ENCODE data around the gene DLK1. TPM values are rescaled to one million over a fixed set of nuclear protein-coding genes. Genes with fewer than 3 reads are reported as not detected.

The DLK1 gene
- total RNA-seq, 1 experiment from 2014 or later, result 0.69 TPM

- ATAC-seq, result no peak
- H3K9me3 ChIP-seq (ENCODE audit: control insufficient read depth, insufficient read depth, low read depth, low read length), result no peaks in the 10 kb centered on the region
- H3K4me3 ChIP-seq (ENCODE audit: low read depth in 2 of 2, low read length in 2 of 2), result no peak overlapping the region
- CTCF ChIA-PET, result no interaction called here
- no peaks in the 10 kb centered on the region for H3K4me1 ChIP-seq (ENCODE audit: control insufficient read depth, insufficient read depth, low read length)
- TF ChIP-seq TCF7L2 (IDR thresholded peaks at IDR 0.05; ENCODE audit: low read depth, low read length) (no peak), SIN3A (IDR thresholded peaks at IDR 0.05; ENCODE audit: borderline replicate concordance, insufficient read depth, low read depth, low read length) (no peak), POLR2AphosphoS5 (IDR thresholded peaks at IDR 0.05; ENCODE audit: low read depth, low read length) (no peak)
- TF ChIP-seq, protein P1, sequence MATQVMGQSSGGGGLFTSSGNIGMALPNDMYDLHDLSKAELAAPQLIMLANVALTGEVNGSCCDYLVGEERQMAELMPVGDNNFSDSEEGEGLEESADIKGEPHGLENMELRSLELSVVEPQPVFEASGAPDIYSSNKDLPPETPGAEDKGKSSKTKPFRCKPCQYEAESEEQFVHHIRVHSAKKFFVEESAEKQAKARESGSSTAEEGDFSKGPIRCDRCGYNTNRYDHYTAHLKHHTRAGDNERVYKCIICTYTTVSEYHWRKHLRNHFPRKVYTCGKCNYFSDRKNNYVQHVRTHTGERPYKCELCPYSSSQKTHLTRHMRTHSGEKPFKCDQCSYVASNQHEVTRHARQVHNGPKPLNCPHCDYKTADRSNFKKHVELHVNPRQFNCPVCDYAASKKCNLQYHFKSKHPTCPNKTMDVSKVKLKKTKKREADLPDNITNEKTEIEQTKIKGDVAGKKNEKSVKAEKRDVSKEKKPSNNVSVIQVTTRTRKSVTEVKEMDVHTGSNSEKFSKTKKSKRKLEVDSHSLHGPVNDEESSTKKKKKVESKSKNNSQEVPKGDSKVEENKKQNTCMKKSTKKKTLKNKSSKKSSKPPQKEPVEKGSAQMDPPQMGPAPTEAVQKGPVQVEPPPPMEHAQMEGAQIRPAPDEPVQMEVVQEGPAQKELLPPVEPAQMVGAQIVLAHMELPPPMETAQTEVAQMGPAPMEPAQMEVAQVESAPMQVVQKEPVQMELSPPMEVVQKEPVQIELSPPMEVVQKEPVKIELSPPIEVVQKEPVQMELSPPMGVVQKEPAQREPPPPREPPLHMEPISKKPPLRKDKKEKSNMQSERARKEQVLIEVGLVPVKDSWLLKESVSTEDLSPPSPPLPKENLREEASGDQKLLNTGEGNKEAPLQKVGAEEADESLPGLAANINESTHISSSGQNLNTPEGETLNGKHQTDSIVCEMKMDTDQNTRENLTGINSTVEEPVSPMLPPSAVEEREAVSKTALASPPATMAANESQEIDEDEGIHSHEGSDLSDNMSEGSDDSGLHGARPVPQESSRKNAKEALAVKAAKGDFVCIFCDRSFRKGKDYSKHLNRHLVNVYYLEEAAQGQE (IDR thresholded peaks at IDR 0.05; ENCODE audit: insufficient read depth in 1 of 2, low read depth in 2 of 2, low read length in 1 of 2), result no peak
- TF ChIP-seq, protein P2, sequence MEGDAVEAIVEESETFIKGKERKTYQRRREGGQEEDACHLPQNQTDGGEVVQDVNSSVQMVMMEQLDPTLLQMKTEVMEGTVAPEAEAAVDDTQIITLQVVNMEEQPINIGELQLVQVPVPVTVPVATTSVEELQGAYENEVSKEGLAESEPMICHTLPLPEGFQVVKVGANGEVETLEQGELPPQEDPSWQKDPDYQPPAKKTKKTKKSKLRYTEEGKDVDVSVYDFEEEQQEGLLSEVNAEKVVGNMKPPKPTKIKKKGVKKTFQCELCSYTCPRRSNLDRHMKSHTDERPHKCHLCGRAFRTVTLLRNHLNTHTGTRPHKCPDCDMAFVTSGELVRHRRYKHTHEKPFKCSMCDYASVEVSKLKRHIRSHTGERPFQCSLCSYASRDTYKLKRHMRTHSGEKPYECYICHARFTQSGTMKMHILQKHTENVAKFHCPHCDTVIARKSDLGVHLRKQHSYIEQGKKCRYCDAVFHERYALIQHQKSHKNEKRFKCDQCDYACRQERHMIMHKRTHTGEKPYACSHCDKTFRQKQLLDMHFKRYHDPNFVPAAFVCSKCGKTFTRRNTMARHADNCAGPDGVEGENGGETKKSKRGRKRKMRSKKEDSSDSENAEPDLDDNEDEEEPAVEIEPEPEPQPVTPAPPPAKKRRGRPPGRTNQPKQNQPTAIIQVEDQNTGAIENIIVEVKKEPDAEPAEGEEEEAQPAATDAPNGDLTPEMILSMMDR (IDR thresholded peaks at IDR 0.05), result no peak
- H3K36me3 ChIP-seq (ENCODE audit: control insufficient read depth, insufficient read depth, low read length), result no peaks in the 10 kb centered on the region
- no peak for DNase-seq (ENCODE audit: low read depth, low spot score)
- POLR2A ChIA-PET, result interaction anchor here (0.6 kb wide), 1 partner anchor 66 kb away, joined by 3 read pairs; no protein-coding TSS in a partner anchor
- no peaks in the 10 kb centered on the region for H3K27me3 ChIP-seq (ENCODE audit: control insufficient read depth, insufficient read depth, low read length)
- BruUV-seq (replicated peaks), result no TSS peak
- H3K27ac ChIP-seq (ENCODE audit: low read length), result no peak overlapping the region
- intact Hi-C loops (cut with micrococcal nuclease; ENCODE audit: unreplicated experiment), result no loop called here
- in situ Hi-C loops (cut with HindIII; ENCODE audit: low pct_unique_long_range_greater_than_20kb, low sequenced_read_pairs), result no loop called here
These were observed 2.3 kb downstream of the DLK1 start for GRCh38 chr14:100728962-100729361.

- no TSS peak for BruUV-seq (replicated peaks)
- H3K9me3 ChIP-seq (ENCODE audit: control insufficient read depth, insufficient read depth, low read depth, low read length), result no peaks in the 10 kb centered on the region
- TF ChIP-seq, protein P1 (IDR thresholded peaks at IDR 0.05; ENCODE audit: insufficient read depth in 1 of 2, low read depth in 2 of 2, low read length in 1 of 2), result no peak
- TF ChIP-seq SIN3A (IDR thresholded peaks at IDR 0.05; ENCODE audit: borderline replicate concordance, insufficient read depth, low read depth, low read length) (no peak), TCF7L2 (IDR thresholded peaks at IDR 0.05; ENCODE audit: low read depth, low read length) (no peak), POLR2AphosphoS5 (IDR thresholded peaks at IDR 0.05; ENCODE audit: low read depth, low read length) (no peak)
- TF ChIP-seq, protein P2 (IDR thresholded peaks at IDR 0.05), result no peak
- H3K4me1 ChIP-seq (ENCODE audit: control insufficient read depth, insufficient read depth, low read length), result no peaks in the 10 kb centered on the region
- ChIA-PET CTCF (no interaction called here), POLR2A (no interaction called here)
- intact Hi-C loops (cut with micrococcal nuclease; ENCODE audit: unreplicated experiment), result no loop called here
- ATAC-seq, result no peak
- in situ Hi-C loops (cut with HindIII; ENCODE audit: low pct_unique_long_range_greater_than_20kb, low sequenced_read_pairs), result no loop called here
- H3K4me3 ChIP-seq (ENCODE audit: low read depth in 2 of 2, low read length in 2 of 2), result no peak overlapping the region
- no peak for DNase-seq (ENCODE audit: low read depth, low spot score)
- no peak overlapping the region for H3K27ac ChIP-seq (ENCODE audit: low read length)
- H3K27me3 ChIP-seq (ENCODE audit: control insufficient read depth, insufficient read depth, low read length), result no peaks in the 10 kb centered on the region
- H3K36me3 ChIP-seq (ENCODE audit: control insufficient read depth, insufficient read depth, low read length), result no peaks in the 10 kb centered on the region
These were observed 3.3 kb downstream of the DLK1 start for GRCh38 chr14:100729982-100730381.

All from Panc1 (cell line).